ENCODE measurements around the gene NIM1K.

GRCh38 chr5:43168175-43168574, 23.9 kb upstream of the NIM1K start:
- no peak for TF ChIP-seq MYC (IDR thresholded peaks at IDR 0.05; ENCODE audit: insufficient read depth, insufficient read length, insufficient replicate concordance, low read length, severe bottlenecking)
- TF ChIP-seq, protein P1, sequence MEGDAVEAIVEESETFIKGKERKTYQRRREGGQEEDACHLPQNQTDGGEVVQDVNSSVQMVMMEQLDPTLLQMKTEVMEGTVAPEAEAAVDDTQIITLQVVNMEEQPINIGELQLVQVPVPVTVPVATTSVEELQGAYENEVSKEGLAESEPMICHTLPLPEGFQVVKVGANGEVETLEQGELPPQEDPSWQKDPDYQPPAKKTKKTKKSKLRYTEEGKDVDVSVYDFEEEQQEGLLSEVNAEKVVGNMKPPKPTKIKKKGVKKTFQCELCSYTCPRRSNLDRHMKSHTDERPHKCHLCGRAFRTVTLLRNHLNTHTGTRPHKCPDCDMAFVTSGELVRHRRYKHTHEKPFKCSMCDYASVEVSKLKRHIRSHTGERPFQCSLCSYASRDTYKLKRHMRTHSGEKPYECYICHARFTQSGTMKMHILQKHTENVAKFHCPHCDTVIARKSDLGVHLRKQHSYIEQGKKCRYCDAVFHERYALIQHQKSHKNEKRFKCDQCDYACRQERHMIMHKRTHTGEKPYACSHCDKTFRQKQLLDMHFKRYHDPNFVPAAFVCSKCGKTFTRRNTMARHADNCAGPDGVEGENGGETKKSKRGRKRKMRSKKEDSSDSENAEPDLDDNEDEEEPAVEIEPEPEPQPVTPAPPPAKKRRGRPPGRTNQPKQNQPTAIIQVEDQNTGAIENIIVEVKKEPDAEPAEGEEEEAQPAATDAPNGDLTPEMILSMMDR (IDR thresholded peaks at IDR 0.05 in 2 of 3, conservative IDR thresholded peaks at IDR 0.05 in 1 of 3; ENCODE audit: control insufficient read depth in 2 of 3, extremely low read depth in 1 of 3, insufficient read depth in 1 of 3, low read depth in 3 of 3, low read length in 3 of 3), result no peak
- TF ChIP-seq NR2F1 (conservative IDR thresholded peaks at IDR 0.05), result no peak
